Hepatic stellate cell (primary cell): ENCODE data around the gene MRPL36.

Source experiments
- DNase-seq: peaks from one replicate; pipeline ENCODE4 v3.0.0; 2011; ENCODE audit warnings: low spot score

The MRPL36 gene

DNA sequence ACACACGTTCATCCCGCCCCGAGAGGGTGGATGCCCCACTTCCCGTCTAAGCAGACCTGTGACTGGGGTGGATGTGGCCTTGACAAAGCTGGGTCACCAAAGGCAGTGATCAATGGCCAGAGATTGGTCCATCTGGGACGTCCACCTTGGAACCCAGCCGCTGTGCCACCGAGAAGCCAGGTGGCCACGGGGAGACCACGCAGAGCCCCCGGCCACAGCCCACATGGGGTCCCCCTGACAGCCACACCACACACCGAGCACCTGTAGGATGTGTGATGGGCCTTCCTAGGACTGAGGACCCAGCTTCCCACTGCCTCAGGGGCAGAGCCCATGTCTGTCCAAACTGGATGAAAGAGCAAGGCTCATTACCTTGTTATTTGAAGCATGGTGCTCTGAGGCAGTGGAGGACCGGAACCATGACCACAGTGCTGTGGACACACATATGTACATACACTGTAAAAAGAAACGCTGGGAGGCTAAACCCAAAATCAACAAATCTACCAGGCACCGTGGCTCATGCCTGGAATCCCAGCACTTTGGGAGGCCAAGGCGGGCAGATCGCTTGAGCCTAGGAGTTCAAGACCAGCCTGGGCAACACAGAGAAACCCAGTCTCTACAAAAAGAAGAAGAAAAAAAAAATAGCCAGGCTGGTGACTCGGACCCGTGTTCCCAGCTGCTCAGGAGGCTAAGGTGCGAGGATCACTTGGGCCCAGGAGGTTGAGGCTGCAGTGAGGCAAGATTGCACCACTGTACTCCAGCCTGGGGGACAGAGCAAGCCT, 50.1 kb downstream of the MRPL36 start:
- no peak for DNase-seq

DNA sequence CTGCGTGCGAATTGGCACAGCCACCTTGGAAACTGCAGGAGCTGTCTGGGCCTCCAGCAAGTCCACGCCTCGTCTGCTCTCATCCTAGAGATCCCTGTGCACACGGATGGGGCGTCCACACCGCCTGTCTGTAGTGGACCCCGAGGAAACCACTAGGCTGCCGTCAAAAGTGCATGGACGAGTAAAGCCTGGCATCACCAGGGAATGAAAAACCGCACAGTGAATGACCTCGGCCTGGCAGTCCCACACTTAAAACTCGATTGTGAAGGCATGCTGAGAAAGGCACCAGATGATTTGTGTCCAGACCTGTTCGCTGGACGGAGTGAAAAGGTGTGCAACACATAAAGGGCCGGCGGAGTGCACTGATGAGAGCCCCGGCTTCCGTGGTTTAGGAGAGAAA, 50.8 kb downstream of the MRPL36 start:
- no peak for DNase-seq
